CD4-positive, alpha-beta T cell (primary cell): ENCODE data around the gene SRC. TPM values are rescaled to one million over a fixed set of nuclear protein-coding genes. Genes with fewer than 3 reads are reported as not detected.
A peak's percentile ranks its signal among the peaks of the same experiment; 100 is the strongest.

Source experiments
- ATAC-seq: fragments of 200-7000 bp; cut with Tn5 transposase; one replicate; pipeline ENCODE4 v1.10.0; 2022; ENCODE audit warnings: mild to moderate bottlenecking; ENCODE audit not compliant: poor library complexity
- CTCF ChIA-PET: fragments of 350-600 bp; sonication (Branson Sonifier 250); formaldehyde crosslinking; loops from one replicate; lab custom pipeline; 2021; ENCODE audit warnings: antibody characterized with exemption, inconsistent platforms; lab: Charles Lee
- POLR2A ChIA-PET: fragments of 350-600 bp; sonication (Branson Sonifier 250); formaldehyde crosslinking; loops from one replicate; lab custom pipeline; 2021; ENCODE audit warnings: antibody characterized with exemption, inconsistent platforms; lab: Charles Lee
- DNase-seq, 14 experiments: peaks; one replicate each; pipeline ENCODE4 v3.0.0-alpha.2; 2013 to 2020; ENCODE audit warnings: mixed read lengths in 2 of 14
- H3K27ac ChIP-seq, 2 donors: one replicate each; pipeline versions ENCODE4 v1.5.1 to v1.7.0; 2013; ENCODE audit warnings: low read length in 2 of 2, low read depth in 1 of 2, mild to moderate bottlenecking in 1 of 2
- H3K27me3 ChIP-seq, 2 experiments: 1 replicate in 1 of 2; 2 replicates in 1 of 2; pipeline versions ENCODE4 v1.6.1 to v1.7.0; 2013; ENCODE audit warnings: low read length in 2 of 2, control low read depth in 1 of 2, mild to moderate bottlenecking in 1 of 2, moderate library complexity in 1 of 2; ENCODE audit not compliant: insufficient read depth in 2 of 2, control insufficient read depth in 1 of 2
- H3K36me3 ChIP-seq: one replicate; pipeline ENCODE4 v1.6.1; 2013; ENCODE audit warnings: low read length, control low read depth; ENCODE audit not compliant: insufficient read depth
- H3K4me1 ChIP-seq: one replicate; pipeline ENCODE4 v1.6.1; 2013; ENCODE audit warnings: low read length, control low read depth; ENCODE audit not compliant: insufficient read depth
- H3K4me3 ChIP-seq: one replicate; pipeline ENCODE4 v1.5.1; 2013; ENCODE audit warnings: mild to moderate bottlenecking, low read length, moderate library complexity
- H3K9me3 ChIP-seq, 2 experiments: 1 replicate in 1 of 2; 2 replicates in 1 of 2; pipeline versions ENCODE4 v1.6.1 to v1.7.0; 2013; ENCODE audit warnings: low read length in 2 of 2, mild to moderate bottlenecking in 2 of 2, control low read depth in 1 of 2, moderate library complexity in 1 of 2; ENCODE audit not compliant: control insufficient read depth in 1 of 2, insufficient read depth in 1 of 2
- H3K27ac Mint-ChIP-seq: one replicate; pipeline ENCODE4 v1.8.0; 2020; ENCODE audit warnings: mixed read lengths
- H3K27me3 Mint-ChIP-seq: one replicate; pipeline ENCODE4 v1.8.0; 2021; ENCODE audit warnings: mixed read lengths
- H3K36me3 Mint-ChIP-seq: one replicate; pipeline ENCODE4 v1.8.0; 2021; ENCODE audit warnings: low read depth, mixed read lengths
- H3K4me1 Mint-ChIP-seq: one replicate; pipeline ENCODE4 v1.8.0; 2021; ENCODE audit warnings: low read depth, mixed read lengths
- H3K4me3 Mint-ChIP-seq: one replicate; pipeline ENCODE4 v1.8.0; 2020; ENCODE audit warnings: mild to moderate bottlenecking, mixed read lengths
- H3K9me3 Mint-ChIP-seq: one replicate; pipeline ENCODE4 v1.8.0; 2020; ENCODE audit warnings: mixed read lengths
- intact Hi-C, 2 experiments: fragments of 100-400 bp; cut with DNase I in 1 of 2; cut with micrococcal nuclease in 1 of 2; formaldehyde crosslinking; loops; one replicate each; pipeline versions ENCODE4 v1.15.1 to v1.9.0; 2023 to 2025; cut with DNase I, micrococcal nuclease
- total RNA-seq, 174 experiments: library from RNA in 2 of 174; stranded (reverse) in 2 of 174; gene quantifications; one replicate each; pipeline ENCODE4 v1.2.3 and lab custom pipeline; 2021 to 2026
- TF ChIP-seq, protein P1 (sequence below): fragments of 200-600 bp; IDR thresholded peaks from one replicate; pipeline ENCODE4 v1.8.0; 2022; ENCODE audit warnings: antibody characterized with exemption, mild to moderate bottlenecking

The SRC gene
- total RNA-seq, 2 experiments from 2014 or later: 2.5 to 3.1 TPM

DNA sequence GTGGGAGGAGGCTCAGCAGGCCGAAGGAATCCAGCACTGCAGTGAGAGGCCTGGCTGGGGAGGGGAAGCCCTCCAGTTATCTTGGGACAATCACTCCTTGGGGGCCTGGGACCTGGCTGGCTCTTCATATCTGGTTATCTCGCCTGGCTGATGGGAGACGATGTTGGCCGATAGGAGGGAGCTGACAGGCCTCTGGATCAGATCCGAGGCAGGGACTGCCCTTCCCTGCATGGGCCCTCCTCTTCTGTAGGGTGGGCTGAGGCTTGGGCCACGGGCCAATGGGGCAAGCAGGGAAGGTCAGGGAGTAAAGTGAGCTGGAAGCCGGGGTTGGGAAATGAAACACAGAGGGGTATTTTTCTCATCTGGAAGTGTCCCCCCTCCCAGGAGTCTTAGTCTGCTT lies 31.3 kb upstream of the SRC start:
- intact Hi-C loops: no loop called here
- no peak for ATAC-seq
- Histone ChIP-seq H3K9me3 (no peaks in the 10 kb centered on the region), H3K36me3 (peaks cover 31% of the 10 kb centered on the region), H3K27me3 (no peaks in the 10 kb centered on the region), H3K4me3 (no peak overlapping the region), H3K27ac (no peak overlapping the region), H3K4me1 (peaks cover 13% of the 10 kb centered on the region)
- Mint-ChIP-seq H3K9me3 (no peaks in the 10 kb centered on the region), H3K4me3 (no peak overlapping the region), H3K4me1 (peaks cover 21% of the 10 kb centered on the region), H3K36me3 (peaks cover 47% of the 10 kb centered on the region), H3K27ac (peak overlapping the region; percentile 84), H3K27me3 (no peaks in the 10 kb centered on the region)
- DNase-seq: no peak
- TF ChIP-seq, protein P1, sequence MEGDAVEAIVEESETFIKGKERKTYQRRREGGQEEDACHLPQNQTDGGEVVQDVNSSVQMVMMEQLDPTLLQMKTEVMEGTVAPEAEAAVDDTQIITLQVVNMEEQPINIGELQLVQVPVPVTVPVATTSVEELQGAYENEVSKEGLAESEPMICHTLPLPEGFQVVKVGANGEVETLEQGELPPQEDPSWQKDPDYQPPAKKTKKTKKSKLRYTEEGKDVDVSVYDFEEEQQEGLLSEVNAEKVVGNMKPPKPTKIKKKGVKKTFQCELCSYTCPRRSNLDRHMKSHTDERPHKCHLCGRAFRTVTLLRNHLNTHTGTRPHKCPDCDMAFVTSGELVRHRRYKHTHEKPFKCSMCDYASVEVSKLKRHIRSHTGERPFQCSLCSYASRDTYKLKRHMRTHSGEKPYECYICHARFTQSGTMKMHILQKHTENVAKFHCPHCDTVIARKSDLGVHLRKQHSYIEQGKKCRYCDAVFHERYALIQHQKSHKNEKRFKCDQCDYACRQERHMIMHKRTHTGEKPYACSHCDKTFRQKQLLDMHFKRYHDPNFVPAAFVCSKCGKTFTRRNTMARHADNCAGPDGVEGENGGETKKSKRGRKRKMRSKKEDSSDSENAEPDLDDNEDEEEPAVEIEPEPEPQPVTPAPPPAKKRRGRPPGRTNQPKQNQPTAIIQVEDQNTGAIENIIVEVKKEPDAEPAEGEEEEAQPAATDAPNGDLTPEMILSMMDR: no peak
- ChIA-PET CTCF (no interaction called here), POLR2A (no interaction called here)

DNA sequence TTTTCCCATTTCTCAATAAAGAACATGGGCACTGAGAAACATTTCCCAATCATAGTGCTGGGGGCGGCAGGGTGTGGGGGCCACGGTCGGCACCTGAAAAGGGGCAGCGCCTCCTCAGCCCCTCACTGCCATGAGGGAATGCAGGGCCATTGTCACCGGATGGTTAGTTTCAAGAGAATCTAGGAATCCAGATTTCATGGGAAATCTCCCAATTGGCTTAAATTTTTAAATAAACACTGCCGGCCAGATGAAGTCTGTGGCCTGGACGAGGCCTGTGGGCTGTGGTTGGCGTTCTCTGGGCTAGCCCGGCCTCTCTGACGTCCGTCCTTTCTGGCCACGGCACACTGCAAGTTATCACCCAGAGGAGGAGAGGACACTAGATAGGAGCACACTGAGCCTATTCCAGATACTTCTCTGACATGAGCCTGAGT lies 30.9 kb upstream of the SRC start:
- no peak overlapping the region for H3K4me3 ChIP-seq
- H3K4me1 ChIP-seq: peaks cover 13% of the 10 kb centered on the region
- intact Hi-C loops: no loop called here
- ChIA-PET POLR2A (no interaction called here), CTCF (interaction anchor here (0.9 kb wide), 1 partner anchor 9 kb away, joined by 4 read pairs; no protein-coding TSS in a partner anchor)
- Mint-ChIP-seq H3K27me3 (no peaks in the 10 kb centered on the region), H3K36me3 (peaks cover 43% of the 10 kb centered on the region), H3K9me3 (no peaks in the 10 kb centered on the region), H3K27ac (peak overlapping the region; percentile 84), H3K4me1 (peaks cover 21% of the 10 kb centered on the region), H3K4me3 (no peak overlapping the region)
- no peak for DNase-seq
- ATAC-seq: no peak
- H3K27ac ChIP-seq: no peak overlapping the region
- no peaks in the 10 kb centered on the region for H3K9me3 ChIP-seq
- peaks cover 27% of the 10 kb centered on the region for H3K36me3 ChIP-seq
- TF ChIP-seq, protein P1: no peak
- no peaks in the 10 kb centered on the region for H3K27me3 ChIP-seq

DNA sequence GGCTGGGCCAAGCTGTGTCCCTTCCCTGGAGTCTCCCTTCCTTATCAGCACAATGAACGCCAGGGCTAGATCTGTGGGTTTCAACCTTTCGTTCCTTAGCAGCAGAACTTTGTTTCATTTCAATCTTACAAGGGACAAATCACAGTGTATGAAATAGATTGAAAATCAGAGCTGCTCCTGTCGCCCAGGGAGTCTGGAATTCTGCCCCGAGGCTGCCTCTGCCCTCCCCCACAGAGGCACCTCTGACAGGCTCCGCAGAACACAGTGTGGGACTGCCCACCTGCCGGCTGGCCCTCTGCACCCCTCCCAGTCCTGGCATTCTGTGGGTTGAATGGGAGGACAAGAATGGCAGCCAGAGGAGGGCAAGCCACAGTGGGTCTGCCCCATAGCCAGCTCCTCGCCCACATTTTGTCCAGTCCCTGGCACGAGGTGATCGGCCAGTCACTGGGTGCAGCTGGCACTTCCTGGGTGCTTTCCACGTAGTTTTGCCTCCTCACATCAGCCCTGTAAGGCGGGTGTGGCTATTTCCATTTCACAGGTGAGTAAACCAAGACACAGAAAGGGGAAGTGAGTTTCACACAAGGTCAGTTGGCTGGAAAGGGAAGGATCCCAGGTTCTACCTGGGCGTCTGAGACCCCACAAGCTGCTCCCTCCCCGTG lies 30.4 kb upstream of the SRC start:
- Histone ChIP-seq H3K36me3 (peaks cover 22% of the 10 kb centered on the region), H3K27ac (peak overlapping the region; percentile 36 to 39), H3K4me3 (no peak overlapping the region), H3K9me3 (no peaks in the 10 kb centered on the region), H3K4me1 (peaks cover 13% of the 10 kb centered on the region), H3K27me3 (no peaks in the 10 kb centered on the region)
- peak in 2 of 14 experiments; percentile 29 to 47 for DNase-seq
- H3K27me3 Mint-ChIP-seq: no peaks in the 10 kb centered on the region
- no peak overlapping the region for H3K4me3 Mint-ChIP-seq
- CTCF ChIA-PET: interaction anchor here (0.9 kb wide), 1 partner anchor 9 kb away, joined by 4 read pairs; no protein-coding TSS in a partner anchor
- TF ChIP-seq, protein P1: no peak
- H3K27ac Mint-ChIP-seq: peak overlapping the region; percentile 84
- intact Hi-C loops: no loop called here
- peaks cover 21% of the 10 kb centered on the region for H3K4me1 Mint-ChIP-seq
- H3K9me3 Mint-ChIP-seq: no peaks in the 10 kb centered on the region
- peak; percentile 7 for ATAC-seq
- peaks cover 37% of the 10 kb centered on the region for H3K36me3 Mint-ChIP-seq
- POLR2A ChIA-PET: interaction anchor here (0.9 kb wide), 1 partner anchor 137 kb away, joined by 3 read pairs; no protein-coding TSS in a partner anchor
